K562 (cell line): ENCODE results near the gene FLT1. TPM values are rescaled to one million over a fixed set of nuclear protein-coding genes. Genes with fewer than 3 reads are reported as not detected.

Source experiments
- LCOR ChIP-seq: sonication (generic); formaldehyde crosslinking; IDR thresholded peaks from 2 replicates; pipeline ENCODE4 v1.8.0; 2022; ENCODE audit warnings: mild to moderate bottlenecking, missing genetic modification reagents
- RAD21 ChIP-seq, 2 experiments: fragments of 250-450 bp in 1 of 2; fragments of 450-650 bp in 1 of 2; sonication (Bioruptor Pico) in 1 of 2; formaldehyde crosslinking in 1 of 2; IDR thresholded peaks in 1 of 2; conservative IDR thresholded peaks in 1 of 2; 2 replicates each; pipeline versions ENCODE4 v1.4.0 to v1.8.0; 2020 to 2022; ENCODE audit warnings: mild to moderate bottlenecking in 2 of 2, moderate library complexity in 1 of 2
- SMAD2 ChIP-seq: fragments of 150-350 bp; IDR thresholded peaks from 2 replicates; pipeline ENCODE4 v1.6.1; 2014; ENCODE audit warnings: low read depth, mild to moderate bottlenecking, low read length
- SRSF3 ChIP-seq: fragments of 200-400 bp; formaldehyde crosslinking; IDR thresholded peaks from 2 replicates; pipeline ENCODE4 v1.6.1; 2016; ENCODE audit warnings: mild to moderate bottlenecking, low read length, moderate library complexity; ENCODE audit not compliant: insufficient read depth
- ZNF717 ChIP-seq: fragments of 250-450 bp; sonication (Bioruptor Pico); IDR thresholded peaks from 2 replicates; pipeline ENCODE4 v1.5.0; 2021
- ZNF764 ChIP-seq: fragments of 250-450 bp; sonication (Bioruptor Pico); IDR thresholded peaks from 2 replicates; pipeline ENCODE4 v1.4.0; 2020; ENCODE audit warnings: low read depth, mild to moderate bottlenecking, moderate library complexity
- polyA plus RNA-seq, 8 experiments: library from polyadenylated mRNA; depleted of rRNA in 4 of 8; stranded (reverse) in 5 of 8; unstranded in 3 of 8; fragments of >200 nt; fragmentation: Nextera tagmentation in 2 of 8; fragmentation: Illumina TruSeq in 1 of 8; extraction: Ambion mirVana in 2 of 8; extraction: Trizol in 1 of 8; gene quantifications; 2 replicates each; pipeline versions ENCODE4 v1.2.1 to v1.2.3, GENCODE V29; 2011 to 2014; ENCODE audit warnings: inconsistent platforms in 1 of 8, missing spikeins in 1 of 8
- total RNA-seq, 7 experiments: library from RNA; depleted of rRNA in 6 of 7; stranded (reverse); fragments of >200 nt in 6 of 7; fragmentation: Illumina TruSeq in 2 of 7; extraction: Trizol in 2 of 7; gene quantifications; 2 replicates each; pipeline versions ENCODE4 v1.2.1 to v1.2.3, GENCODE V29; 2011 to 2021; ENCODE audit warnings: low replicate concordance in 1 of 7
- TF ChIP-seq, protein P1 (sequence below), 2 experiments: fragments of 450-650 bp; IDR thresholded peaks; 2 replicates each; pipeline ENCODE4 v1.6.1; 2018; ENCODE audit warnings: mild to moderate bottlenecking in 2 of 2, low read depth in 1 of 2; ENCODE audit not compliant: partially characterized antibody in 2 of 2
- TF ChIP-seq, protein P2 (sequence below): fragments of 450-650 bp; IDR thresholded peaks from 2 replicates; pipeline ENCODE4 v1.6.1; 2016

Gene FLT1
- total and polyA plus RNA-seq, 9 of the 15 experiments (the other 6 are each of a cell fraction or from before 2014, with no cell fraction given) = 0.01 to 2.0 (median 0.22) TPM

GRCh38 chr13:28542804-28543203, 47.9 kb upstream of the FLT1 start (continued):
- TF ChIP-seq, protein P1, sequence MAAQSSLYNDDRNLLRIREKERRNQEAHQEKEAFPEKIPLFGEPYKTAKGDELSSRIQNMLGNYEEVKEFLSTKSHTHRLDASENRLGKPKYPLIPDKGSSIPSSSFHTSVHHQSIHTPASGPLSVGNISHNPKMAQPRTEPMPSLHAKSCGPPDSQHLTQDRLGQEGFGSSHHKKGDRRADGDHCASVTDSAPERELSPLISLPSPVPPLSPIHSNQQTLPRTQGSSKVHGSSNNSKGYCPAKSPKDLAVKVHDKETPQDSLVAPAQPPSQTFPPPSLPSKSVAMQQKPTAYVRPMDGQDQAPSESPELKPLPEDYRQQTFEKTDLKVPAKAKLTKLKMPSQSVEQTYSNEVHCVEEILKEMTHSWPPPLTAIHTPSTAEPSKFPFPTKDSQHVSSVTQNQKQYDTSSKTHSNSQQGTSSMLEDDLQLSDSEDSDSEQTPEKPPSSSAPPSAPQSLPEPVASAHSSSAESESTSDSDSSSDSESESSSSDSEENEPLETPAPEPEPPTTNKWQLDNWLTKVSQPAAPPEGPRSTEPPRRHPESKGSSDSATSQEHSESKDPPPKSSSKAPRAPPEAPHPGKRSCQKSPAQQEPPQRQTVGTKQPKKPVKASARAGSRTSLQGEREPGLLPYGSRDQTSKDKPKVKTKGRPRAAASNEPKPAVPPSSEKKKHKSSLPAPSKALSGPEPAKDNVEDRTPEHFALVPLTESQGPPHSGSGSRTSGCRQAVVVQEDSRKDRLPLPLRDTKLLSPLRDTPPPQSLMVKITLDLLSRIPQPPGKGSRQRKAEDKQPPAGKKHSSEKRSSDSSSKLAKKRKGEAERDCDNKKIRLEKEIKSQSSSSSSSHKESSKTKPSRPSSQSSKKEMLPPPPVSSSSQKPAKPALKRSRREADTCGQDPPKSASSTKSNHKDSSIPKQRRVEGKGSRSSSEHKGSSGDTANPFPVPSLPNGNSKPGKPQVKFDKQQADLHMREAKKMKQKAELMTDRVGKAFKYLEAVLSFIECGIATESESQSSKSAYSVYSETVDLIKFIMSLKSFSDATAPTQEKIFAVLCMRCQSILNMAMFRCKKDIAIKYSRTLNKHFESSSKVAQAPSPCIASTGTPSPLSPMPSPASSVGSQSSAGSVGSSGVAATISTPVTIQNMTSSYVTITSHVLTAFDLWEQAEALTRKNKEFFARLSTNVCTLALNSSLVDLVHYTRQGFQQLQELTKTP (IDR thresholded peaks at IDR 0.05; ENCODE audit: low read depth in 1 of 2, partially characterized antibody in 2 of 2) = no peak
- TF ChIP-seq LCOR (CRISPR knock-in tag) (no peak), SMAD2 (no peak), SRSF3 (no peak), ZNF717 (CRISPR knock-in tag) (no peak), RAD21 (CRISPR knock-in tag; conservative IDR thresholded peaks at IDR 0.05 in 1 of 2, IDR thresholded peaks at IDR 0.05 in 1 of 2) (no peak), ZNF764 (no peak)
- TF ChIP-seq, protein P2, sequence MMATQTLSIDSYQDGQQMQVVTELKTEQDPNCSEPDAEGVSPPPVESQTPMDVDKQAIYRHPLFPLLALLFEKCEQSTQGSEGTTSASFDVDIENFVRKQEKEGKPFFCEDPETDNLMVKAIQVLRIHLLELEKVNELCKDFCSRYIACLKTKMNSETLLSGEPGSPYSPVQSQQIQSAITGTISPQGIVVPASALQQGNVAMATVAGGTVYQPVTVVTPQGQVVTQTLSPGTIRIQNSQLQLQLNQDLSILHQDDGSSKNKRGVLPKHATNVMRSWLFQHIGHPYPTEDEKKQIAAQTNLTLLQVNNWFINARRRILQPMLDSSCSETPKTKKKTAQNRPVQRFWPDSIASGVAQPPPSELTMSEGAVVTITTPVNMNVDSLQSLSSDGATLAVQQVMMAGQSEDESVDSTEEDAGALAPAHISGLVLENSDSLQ = no peak
- TF ChIP-seq, all 486 proteins: peak for 0
